NCI-H1930 (cell line): ENCODE results near the gene RAD51.

Experiments
- DNase-seq, 2 experiments: peaks; one replicate each; lab custom pipeline; 2025; lab: John Stamatoyannopoulos, UW

RAD51 gene

GRCh38 chr15:40722354-40722753 lies 27.4 kb downstream of the RAD51 start:
- DNase-seq = no peak

GRCh38 chr15:40722934-40723333 lies 28.0 kb downstream of the RAD51 start:
- no peak for DNase-seq

DNA sequence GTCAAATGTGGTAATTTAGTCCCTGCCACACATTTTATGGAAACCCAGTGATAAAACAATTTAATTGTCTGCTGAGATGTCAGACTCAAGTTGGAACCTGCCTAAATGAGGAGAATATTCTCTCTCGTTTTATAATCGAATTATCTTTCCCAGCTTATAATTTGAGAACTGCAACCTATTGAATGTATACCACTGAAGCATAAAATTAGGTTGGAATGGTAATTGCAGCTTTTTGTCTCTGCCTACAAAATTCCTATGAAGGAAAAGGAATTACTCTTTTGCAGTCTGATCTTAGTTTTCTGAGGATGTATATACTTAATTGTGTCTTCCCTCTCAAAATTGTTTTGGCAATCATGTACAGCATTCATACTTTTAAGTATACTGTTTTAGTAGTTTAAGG lies 28.9 kb downstream of the RAD51 start:
- no peak for DNase-seq

GRCh38 chr15:40731034-40731433 lies 36.1 kb downstream of the RAD51 start:
- no peak for DNase-seq

DNA sequence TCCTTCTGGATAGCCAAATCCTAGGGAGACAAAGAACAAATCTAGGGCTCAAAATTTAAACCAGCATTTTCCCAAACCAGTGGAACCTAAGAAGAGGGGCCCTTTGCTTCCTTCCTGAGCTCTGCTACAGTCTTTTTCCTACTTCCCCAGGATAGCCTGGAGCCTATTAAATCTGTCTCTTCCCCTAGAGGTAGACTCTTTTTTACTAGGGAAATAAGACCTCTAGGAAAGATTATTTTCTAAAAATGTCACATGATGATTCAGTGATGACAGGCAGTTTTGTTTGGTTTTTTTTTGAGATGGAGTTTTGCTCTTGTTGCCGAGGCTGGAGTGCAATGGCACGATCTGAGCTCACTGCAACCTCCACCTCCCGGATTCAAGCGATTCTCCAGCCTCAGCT lies 41.6 kb downstream of the RAD51 start:
- DNase-seq = no peak

DNA sequence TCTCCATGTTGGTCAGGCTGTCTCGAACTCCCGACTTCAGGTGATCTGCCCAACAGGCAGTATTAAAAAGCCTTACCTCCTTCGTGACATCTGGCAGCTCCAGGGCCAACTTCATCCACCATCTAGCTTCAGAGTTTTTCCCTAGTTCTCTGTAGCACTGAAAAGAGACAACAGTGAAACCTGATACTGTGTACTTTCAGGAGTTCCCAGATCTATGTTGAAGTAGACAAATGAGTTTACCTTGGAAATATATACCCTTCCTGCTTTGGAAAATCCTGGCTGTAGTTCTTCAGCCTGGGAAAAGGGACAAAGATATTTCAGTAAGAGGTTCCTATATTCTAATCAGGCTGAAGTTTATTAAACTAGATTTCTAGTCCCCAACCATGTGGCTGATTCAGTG lies 42.1 kb downstream of the RAD51 start:
- no peak for DNase-seq

- no peak for DNase-seq
Measured at GRCh38 chr15:40739047-40739446, 44.1 kb downstream of the RAD51 start.

DNA sequence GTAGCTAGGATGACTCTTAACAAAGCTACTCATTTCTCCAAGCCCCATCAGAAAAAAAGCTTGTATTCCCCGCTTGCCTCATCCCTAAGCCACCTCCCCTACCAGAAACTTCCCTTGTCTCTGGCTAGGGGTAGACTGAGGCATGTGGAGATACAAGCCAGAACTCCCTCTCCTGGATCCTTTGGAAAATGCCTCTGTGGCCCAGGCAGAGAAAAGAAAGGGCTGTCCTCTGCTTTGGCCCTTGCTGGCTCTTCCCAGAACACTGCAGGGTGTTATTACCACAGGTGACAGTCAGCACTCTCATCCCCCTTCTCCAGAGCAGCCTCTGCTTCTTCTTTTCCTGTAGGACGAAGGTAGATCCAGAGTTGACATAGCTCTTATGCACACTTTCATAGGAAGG lies 44.9 kb downstream of the RAD51 start:
- DNase-seq = no peak

DNA sequence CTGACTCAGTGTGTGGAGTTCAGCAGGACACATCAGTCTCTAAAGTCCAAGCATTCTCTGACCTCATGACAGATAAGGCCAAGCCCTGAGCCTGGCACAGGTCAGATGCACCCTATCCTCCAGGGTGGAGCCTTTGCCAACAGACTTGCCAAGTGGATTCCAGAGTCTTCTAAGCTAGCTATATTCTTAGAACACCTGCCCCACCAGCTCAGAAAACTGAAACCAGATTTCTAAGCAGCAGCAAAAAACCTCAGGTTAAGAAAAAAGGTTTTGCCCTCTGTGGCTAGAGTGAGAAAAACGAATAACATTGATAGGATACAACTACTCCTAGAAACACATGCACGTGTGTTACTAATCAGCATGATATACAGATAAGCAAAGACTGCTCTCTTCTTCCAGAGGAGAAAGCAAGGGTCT lies 48.5 kb downstream of the RAD51 start:
- DNase-seq = no peak

DNA sequence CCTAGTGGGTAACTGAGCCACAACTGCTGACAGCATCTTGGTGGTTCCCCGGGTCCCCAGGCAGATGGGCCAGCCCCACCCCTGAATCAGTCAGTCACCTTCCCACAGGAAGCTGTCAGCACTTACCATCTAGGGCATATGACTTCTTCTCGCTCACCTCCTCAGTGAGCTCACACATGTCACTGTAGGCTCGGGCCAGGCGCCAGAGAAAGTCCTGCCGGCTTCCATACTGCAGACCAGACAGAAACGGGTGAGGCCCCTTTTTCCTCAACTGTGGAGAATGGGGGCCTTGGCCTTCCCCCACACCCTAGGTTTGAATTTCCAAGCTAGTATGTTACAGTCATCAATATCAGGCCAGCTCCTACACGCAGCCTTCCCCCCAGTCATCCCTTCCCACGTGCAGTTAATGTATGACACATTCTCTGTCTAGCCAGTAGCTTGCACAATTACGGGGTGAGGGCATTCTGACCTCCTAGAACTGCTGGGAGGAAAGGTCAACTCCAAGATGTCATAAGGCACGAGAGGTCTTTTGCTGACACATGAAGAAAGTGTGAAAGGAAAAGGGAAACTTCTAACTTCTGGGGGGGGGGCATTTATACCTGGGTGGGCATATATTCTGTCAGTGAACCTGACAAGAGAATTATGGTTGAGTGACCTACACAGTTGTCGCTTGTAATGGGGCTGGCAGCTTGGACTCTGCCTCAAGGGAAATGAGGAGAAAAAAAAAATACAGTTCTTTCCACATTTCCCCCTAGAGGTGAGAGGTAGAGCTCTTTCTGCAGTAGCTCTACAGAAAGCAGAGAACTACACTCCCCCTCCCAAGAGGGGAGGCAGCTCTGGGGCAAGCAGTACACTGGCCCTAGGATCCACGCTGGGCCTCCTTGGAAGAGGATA lies 49.2 kb downstream of the RAD51 start:
- DNase-seq = no peak

DNA sequence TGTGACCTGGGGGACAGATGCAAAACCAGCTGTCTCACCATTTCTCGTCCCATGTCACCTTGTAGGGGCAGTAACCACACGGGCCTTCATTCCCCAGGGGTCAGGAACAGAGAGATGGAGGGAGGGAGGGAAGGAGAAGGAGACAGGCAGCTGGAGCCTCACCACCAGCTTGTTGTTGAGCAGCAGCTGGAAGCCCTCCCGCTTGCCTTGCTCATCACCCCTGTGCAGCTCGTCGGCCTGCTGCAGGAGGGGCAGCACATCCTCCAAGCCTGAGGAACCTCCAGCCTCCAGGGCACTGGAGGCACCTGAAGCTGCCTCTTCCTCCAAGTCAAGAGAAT lies 49.8 kb downstream of the RAD51 start:
- DNase-seq = no peak

- no peak for DNase-seq
Measured at GRCh38 chr15:40746916-40747418, 52.0 kb downstream of the RAD51 start.

DNA sequence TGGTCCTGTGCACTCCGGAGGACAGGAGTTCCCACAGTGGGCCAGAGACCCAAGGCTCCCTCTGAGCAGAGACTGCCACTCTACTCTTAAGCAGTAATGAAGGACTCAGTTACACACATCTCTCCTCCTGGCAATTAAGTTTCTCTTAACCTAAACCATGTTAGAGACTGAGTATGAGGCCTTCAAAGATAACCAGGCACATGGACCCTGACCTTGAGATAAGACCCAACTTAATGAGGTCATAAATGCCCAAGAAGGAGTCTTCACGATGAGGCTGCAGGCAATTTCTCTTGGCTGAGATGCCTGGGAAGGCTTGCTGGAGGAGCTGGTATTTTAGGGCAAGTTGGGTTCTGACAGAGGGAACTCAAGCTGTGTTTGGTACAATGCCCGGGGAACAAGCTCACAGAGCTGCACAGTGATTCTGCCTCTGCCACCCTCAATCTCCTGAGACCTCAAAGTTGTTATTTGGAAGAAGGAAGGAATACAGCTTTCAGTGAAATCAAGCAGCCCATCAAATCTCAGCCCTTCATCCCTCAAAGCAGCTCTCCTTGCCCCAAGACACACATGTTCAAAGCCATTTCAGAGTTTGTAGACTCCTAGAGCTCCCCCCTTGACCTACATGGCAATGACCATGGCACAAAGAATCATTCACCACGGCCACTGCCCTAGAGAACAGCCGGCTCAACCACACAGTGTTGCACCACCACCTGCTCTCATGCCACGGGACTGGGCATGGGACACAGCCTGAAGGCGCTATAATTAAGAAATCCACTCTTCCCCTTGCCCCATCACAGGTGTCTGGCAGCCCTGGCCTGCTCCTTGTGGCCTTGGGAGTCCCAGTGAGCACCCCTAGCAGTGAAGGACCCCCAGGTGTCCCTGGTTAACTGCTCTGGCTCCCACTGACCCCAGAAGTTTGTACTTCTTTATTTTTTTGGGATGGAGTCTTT lies 53.0 kb downstream of the RAD51 start:
- DNase-seq = no peak

DNA sequence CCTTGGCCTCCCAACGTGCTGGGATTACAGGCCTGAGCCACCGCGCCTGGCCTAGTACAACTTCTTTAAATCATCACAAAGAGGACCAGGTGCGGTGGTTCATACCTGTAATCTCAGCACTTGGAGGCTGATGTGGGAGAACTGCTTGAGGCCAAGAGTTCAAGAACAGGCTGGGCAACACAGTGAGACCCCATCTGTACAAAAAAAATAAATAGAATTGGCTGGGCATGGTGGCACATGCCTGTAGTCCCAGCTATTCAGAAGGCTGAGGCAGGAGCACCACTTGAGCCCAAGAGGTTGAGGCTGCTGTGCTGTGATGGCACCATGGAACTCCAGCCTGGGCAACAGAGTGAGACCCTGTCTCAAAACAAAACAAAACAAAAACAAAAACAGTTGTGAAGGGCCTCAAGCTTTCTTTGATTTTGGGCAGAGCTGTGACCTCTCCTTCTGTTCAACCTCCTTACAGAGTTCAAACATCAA lies 54.2 kb downstream of the RAD51 start:
- no peak for DNase-seq

DNA sequence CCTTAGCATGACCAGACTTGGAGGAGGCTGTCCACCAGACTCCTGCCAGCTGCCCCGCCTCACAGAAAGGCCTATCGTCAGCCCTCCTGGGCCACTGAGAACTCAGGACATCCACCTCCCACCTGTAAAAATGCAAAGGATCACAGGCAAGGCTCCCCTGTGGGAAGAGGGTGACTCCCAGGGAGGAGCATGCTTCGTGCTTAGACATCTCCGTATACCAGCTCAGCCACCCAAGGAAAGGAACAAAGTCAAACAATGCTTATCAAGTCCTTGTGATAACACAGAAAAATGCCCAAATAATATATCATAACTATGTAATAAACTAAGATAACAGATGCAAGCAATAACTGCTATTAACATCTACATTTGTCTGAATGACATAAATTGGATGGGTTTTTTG lies 55.9 kb downstream of the RAD51 start:
- DNase-seq = no peak

- no peak for DNase-seq
Measured at GRCh38 chr15:40751745-40752144, 56.8 kb downstream of the RAD51 start.

- DNase-seq = no peak
Measured at GRCh38 chr15:40754574-40754882, 59.6 kb downstream of the RAD51 start.

- DNase-seq = peak; percentile 71 to 87
Measured at GRCh38 chr15:40754883-40755811, 60.2 kb downstream of the RAD51 start, which contains the start of gene RMDN3. RMDN3 (minus strand) TSS chr15:40755254; CDS start chr15:40754783, 471 bp downstream.

DNA sequence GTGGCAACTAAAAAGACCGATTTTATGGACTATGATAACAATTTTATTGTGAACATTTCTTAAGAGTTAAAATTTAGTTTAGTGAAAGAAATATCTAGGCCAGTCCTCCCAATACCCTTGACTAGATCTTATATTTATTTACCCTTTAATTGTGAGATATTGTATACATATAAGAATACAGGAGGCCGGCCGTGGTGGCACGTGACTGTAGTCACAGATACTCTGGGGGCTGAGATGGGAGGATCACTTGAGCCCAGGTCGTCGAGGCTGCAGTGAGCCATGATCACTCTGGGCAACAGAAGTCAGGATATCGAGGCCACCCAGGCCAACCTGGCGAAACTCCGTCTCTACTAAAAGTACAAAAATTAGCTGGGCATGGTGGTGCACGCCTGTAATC lies 60.8 kb downstream of the RAD51 start:
- DNase-seq = no peak

GRCh38 chr15:40756938-40757337 lies 62.0 kb downstream of the RAD51 start:
- no peak for DNase-seq

DNA sequence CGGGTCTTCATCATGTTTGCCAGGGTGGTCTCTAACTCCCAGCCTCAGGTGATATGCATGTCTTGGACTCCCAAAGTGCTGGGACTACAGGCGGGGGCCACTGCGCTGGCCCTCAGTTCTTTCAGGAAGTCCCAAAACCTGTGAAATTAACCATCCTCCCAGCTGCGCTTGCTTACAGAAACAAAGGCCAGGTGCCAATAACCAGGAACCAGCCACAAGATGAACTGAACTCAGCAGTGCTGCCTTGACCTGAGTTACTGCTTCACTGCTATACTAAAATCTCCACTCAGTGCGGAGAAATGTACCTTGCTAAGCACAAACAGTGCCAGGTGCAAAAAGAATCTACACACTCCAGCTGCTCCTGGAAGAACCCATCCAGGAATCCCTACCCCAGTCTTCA lies 65.0 kb downstream of the RAD51 start:
- DNase-seq = no peak
